Measurements from ENCODE around the gene LRRC4B. TPM values are rescaled to one million over a fixed set of nuclear protein-coding genes. Genes with fewer than 3 reads are reported as not detected.
"Not testable (repeated sequence)": the region's sequence is repeated elsewhere in the genome, so short reads cannot be mapped to it uniquely, and the experiment has no call there.

The LRRC4B gene
- total and polyA plus RNA-seq, 2 of the 4 experiments (the other 2 are of a cell fraction): 0.03 TPM; not detected in 1

- H3K27ac ChIP-seq (ENCODE audit: insufficient read depth, low read length); in situ Hi-C loops (cut with MboI; ENCODE audit: low sequenced_read_pairs); dilution Hi-C loops (cut with HindIII; ENCODE audit: low sequenced_read_pairs, unreplicated experiment); H4K20me1 ChIP-seq (ENCODE audit: insufficient read depth, low read length); H4K8ac ChIP-seq (ENCODE audit: low read depth in 2 of 2, low read length in 2 of 2); H2BK5ac ChIP-seq (ENCODE audit: low read depth, low read length, poor library complexity, severe bottlenecking); H2AK9ac ChIP-seq (replicated peaks; ENCODE audit: low read depth, low read length, poor library complexity); intact Hi-C loops (cut with micrococcal nuclease); H3K14ac ChIP-seq (replicated peaks; ENCODE audit: low read depth, low read length); POLR2A ChIA-PET (ENCODE audit: unreplicated experiment); H3K23ac ChIP-seq (ENCODE audit: low read depth, low read length); ATAC-seq (ENCODE audit: low read depth); H3K18ac ChIP-seq (ENCODE audit: low read depth, low read length); H2BK120ac ChIP-seq (ENCODE audit: low read depth, low read length); H4K5ac ChIP-seq (ENCODE audit: low read depth, low read length); H3K4me2 ChIP-seq (ENCODE audit: low read depth, low read length); H3K79me1 ChIP-seq (ENCODE audit: low read depth in 1 of 2, low read length in 2 of 2); H3K4ac ChIP-seq (ENCODE audit: low read depth, low read length); H3K9me3 ChIP-seq (ENCODE audit: control insufficient read depth, insufficient read depth, low read length); H3K9me1 ChIP-seq (ENCODE audit: insufficient read depth, low read length); H3K56ac ChIP-seq (ENCODE audit: extremely low read depth, insufficient read depth, low read length); H3K9ac ChIP-seq (ENCODE audit: low read depth, low read length); CTCF ChIA-PET; H3K36me3 ChIP-seq (ENCODE audit: control insufficient read depth, insufficient read depth, low read length); H2AFZ ChIP-seq (replicated peaks; ENCODE audit: low read length, poor library complexity); H3K4me3 ChIP-seq (ENCODE audit: insufficient read depth, low read depth, low read length); H2BK15ac ChIP-seq (ENCODE audit: low read depth, low read length); H4K91ac ChIP-seq (ENCODE audit: insufficient read depth, low read depth, low read length); H2AK5ac ChIP-seq (ENCODE audit: low read depth, low read length); BruUV-seq (replicated peaks); H2BK20ac ChIP-seq (ENCODE audit: low read depth, low read length); DNase-seq; H3K4me1 ChIP-seq (ENCODE audit: control insufficient read depth, insufficient read depth, low read length); H3K27me3 ChIP-seq (ENCODE audit: control insufficient read depth, insufficient read depth, low read length): not testable (repeated sequence)
- WGBS, 2 experiments (ENCODE audit: extremely low coverage in 2 of 2, insufficient read length in 1 of 2): 88% methylated on average over 4 of the region's 11 CpGs; no CpG with 5 or more reads in 1 of the 2 experiments
These were observed 44.5 kb upstream of the LRRC4B start for GRCh38 chr19:50612504-50613404.

Measured in IMR-90 (cell line).